Measurements from ENCODE around the gene PRSS48. TPM values are rescaled to one million over a fixed set of nuclear protein-coding genes. Genes with fewer than 3 reads are reported as not detected.
A peak's percentile ranks its signal among the peaks of the same experiment; 100 is the strongest.

The PRSS48 gene
- total RNA-seq, 1 experiment from 2014 or later: not detected

DNA sequence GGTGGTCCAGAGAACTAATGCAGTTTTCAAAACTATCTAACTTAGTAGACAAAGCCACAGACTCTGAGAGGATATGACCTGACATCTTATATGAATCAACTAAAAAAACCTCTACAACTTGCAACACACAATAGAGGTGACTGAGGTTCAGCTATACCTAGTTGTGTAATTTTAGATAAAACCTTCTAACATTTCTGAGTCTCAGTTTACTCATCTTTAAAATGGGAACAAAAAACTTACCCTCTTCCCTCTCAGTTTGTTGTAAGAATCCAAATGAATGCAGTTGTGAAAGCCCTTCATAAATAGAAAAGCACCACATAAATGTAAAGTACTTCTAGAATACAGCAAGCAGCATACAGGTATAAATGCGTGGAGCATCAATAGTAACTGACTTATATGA, 42.5 kb downstream of the PRSS48 start:
- DNase-seq (ENCODE audit: low read depth, low spot score) (no peak), ATAC-seq (no peak)
- ChIA-PET POLR2A (no interaction called here), RAD21 (ENCODE audit: low non-redundant PET in 1 of 2, low total read pairs in 2 of 2, uncharacterized antibody in 2 of 2, unreplicated experiment in 2 of 2) (no interaction called here), CTCF (no interaction called here)
- Histone ChIP-seq H2AFZ (ENCODE audit: low read depth, low read length, poor library complexity, severe bottlenecking) (no peak overlapping the region), H3K27ac (ENCODE audit: low read depth, low read length) (no peak overlapping the region), H3K9me3 (ENCODE audit: control insufficient read depth in 1 of 2, insufficient read depth in 1 of 2, low read depth in 1 of 2, low read length in 2 of 2) (no peaks in the 10 kb centered on the region), H3K4me2 (ENCODE audit: low read length) (no peak overlapping the region), H3K4me1 (ENCODE audit: control insufficient read depth in 1 of 2, insufficient read depth in 2 of 2, low read length in 2 of 2) (peaks cover 62 to 81% of the 10 kb centered on the region in 2 experiments), H4K20me1 (ENCODE audit: insufficient read depth) (no peaks in the 10 kb centered on the region), H3K79me2 (ENCODE audit: insufficient read depth, low read length) (peaks cover 92% of the 10 kb centered on the region), H3K4me3 (replicated peaks in 1 of 2; ENCODE audit: low read depth in 1 of 2, low read length in 2 of 2) (no peak overlapping the region), H3K9me2 (ENCODE audit: insufficient read depth) (no peaks in the 10 kb centered on the region), H3K27me3 (ENCODE audit: insufficient read depth, low read length) (no peaks in the 10 kb centered on the region), H3K9ac (ENCODE audit: low read length) (no peak overlapping the region), H3K36me3 (ENCODE audit: control insufficient read depth in 1 of 2, insufficient read depth in 2 of 2, low read length in 2 of 2) (no peaks in the 10 kb centered on the region)
- BruUV-seq (replicated peaks): no TSS peak
- no peak for TF ChIP-seq FOSL1 (IDR thresholded peaks at IDR 0.05; ENCODE audit: low read depth)
- no peak for TF ChIP-seq SIN3A (IDR thresholded peaks at IDR 0.05; ENCODE audit: low read depth)
- no peak for TF ChIP-seq REST (IDR thresholded peaks at IDR 0.05; ENCODE audit: low read depth)
- TF ChIP-seq YY1 (IDR thresholded peaks at IDR 0.05; ENCODE audit: extremely low read depth, insufficient replicate concordance, low read depth, low read length): no peak
- no peak for TF ChIP-seq ELF1 (IDR thresholded peaks at IDR 0.05; ENCODE audit: borderline replicate concordance, low read depth)
- TF ChIP-seq, protein P1, sequence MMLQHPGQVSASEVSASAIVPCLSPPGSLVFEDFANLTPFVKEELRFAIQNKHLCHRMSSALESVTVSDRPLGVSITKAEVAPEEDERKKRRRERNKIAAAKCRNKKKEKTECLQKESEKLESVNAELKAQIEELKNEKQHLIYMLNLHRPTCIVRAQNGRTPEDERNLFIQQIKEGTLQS (IDR thresholded peaks at IDR 0.05): no peak
- intact Hi-C loops (cut with micrococcal nuclease): no loop called here

DNA sequence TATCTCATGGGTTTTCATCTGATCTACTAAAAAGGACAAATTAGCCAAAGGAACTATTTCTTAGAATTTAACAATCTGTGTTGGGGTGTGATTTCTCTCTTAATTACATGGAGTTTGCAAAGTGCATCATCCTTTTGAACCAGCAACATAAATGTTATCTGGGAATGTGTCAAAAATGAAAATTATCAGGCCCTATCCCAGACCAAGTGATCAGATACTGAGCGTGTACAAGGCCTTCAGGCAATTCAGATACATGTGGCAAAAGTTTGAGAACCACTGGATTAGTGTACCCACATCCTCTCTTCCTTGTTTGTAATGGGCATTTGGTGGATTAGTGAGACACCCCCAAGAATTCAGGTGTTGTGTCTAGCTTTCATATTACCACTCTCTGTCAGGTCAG, 44.6 kb downstream of the PRSS48 start:
- no peak overlapping the region for H3K9ac ChIP-seq (ENCODE audit: low read length)
- peak overlapping the region; percentile 85 for H3K4me2 ChIP-seq (ENCODE audit: low read length)
- POLR2A ChIA-PET: no interaction called here
- no peaks in the 10 kb centered on the region for H3K9me3 ChIP-seq (ENCODE audit: control insufficient read depth in 1 of 2, insufficient read depth in 1 of 2, low read depth in 1 of 2, low read length in 2 of 2)
- H2AFZ ChIP-seq (ENCODE audit: low read depth, low read length, poor library complexity, severe bottlenecking): no peak overlapping the region
- RAD21 ChIA-PET (ENCODE audit: low non-redundant PET in 1 of 2, low total read pairs in 2 of 2, uncharacterized antibody in 2 of 2, unreplicated experiment in 2 of 2): no interaction called here
- H3K4me3 ChIP-seq (replicated peaks in 1 of 2; ENCODE audit: low read depth in 1 of 2, low read length in 2 of 2): no peak overlapping the region
- H3K27ac ChIP-seq (ENCODE audit: low read depth, low read length): no peak overlapping the region
- BruUV-seq (replicated peaks): no TSS peak
- CTCF ChIA-PET: no interaction called here
- peaks cover 47 to 70% of the 10 kb centered on the region in 2 experiments for H3K4me1 ChIP-seq (ENCODE audit: control insufficient read depth in 1 of 2, insufficient read depth in 2 of 2, low read length in 2 of 2)
- peaks cover 72% of the 10 kb centered on the region for H3K79me2 ChIP-seq (ENCODE audit: insufficient read depth, low read length)
- no peak for ATAC-seq
- H3K27me3 ChIP-seq (ENCODE audit: insufficient read depth, low read length): no peaks in the 10 kb centered on the region
- no peaks in the 10 kb centered on the region for H3K9me2 ChIP-seq (ENCODE audit: insufficient read depth)
- DNase-seq (ENCODE audit: low read depth, low spot score): no peak
- intact Hi-C loops (cut with micrococcal nuclease): loop anchor here (5.0 kb wide), 1 partner anchor 86 kb away; the partner anchor contains the start of gene FHIP1A
- TF ChIP-seq FOSL1 (IDR thresholded peaks at IDR 0.05; ENCODE audit: low read depth) (no peak), POLR2A (IDR thresholded peaks at IDR 0.05; ENCODE audit: borderline replicate concordance, extremely low read depth, insufficient read depth, insufficient read length) (no peak)
- TF ChIP-seq, protein P2, sequence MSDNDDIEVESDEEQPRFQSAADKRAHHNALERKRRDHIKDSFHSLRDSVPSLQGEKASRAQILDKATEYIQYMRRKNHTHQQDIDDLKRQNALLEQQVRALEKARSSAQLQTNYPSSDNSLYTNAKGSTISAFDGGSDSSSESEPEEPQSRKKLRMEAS (IDR thresholded peaks at IDR 0.05): no peak
- TF ChIP-seq, protein P3, sequence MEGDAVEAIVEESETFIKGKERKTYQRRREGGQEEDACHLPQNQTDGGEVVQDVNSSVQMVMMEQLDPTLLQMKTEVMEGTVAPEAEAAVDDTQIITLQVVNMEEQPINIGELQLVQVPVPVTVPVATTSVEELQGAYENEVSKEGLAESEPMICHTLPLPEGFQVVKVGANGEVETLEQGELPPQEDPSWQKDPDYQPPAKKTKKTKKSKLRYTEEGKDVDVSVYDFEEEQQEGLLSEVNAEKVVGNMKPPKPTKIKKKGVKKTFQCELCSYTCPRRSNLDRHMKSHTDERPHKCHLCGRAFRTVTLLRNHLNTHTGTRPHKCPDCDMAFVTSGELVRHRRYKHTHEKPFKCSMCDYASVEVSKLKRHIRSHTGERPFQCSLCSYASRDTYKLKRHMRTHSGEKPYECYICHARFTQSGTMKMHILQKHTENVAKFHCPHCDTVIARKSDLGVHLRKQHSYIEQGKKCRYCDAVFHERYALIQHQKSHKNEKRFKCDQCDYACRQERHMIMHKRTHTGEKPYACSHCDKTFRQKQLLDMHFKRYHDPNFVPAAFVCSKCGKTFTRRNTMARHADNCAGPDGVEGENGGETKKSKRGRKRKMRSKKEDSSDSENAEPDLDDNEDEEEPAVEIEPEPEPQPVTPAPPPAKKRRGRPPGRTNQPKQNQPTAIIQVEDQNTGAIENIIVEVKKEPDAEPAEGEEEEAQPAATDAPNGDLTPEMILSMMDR (IDR thresholded peaks at IDR 0.05 in 2 of 3, conservative IDR thresholded peaks at IDR 0.05 in 1 of 3; ENCODE audit: borderline replicate concordance in 1 of 3, insufficient read depth in 1 of 3, low read depth in 2 of 3, low read length in 2 of 3): no peak
- no peaks in the 10 kb centered on the region for H4K20me1 ChIP-seq (ENCODE audit: insufficient read depth)
- H3K36me3 ChIP-seq (ENCODE audit: control insufficient read depth in 1 of 2, insufficient read depth in 2 of 2, low read length in 2 of 2): no peaks in the 10 kb centered on the region
